ENCODE data around the gene LINC01488.

The LINC01488 gene

GRCh38 chr11:69445131-69445470 is 36.4 kb upstream of the LINC01488 start:
- DNase-seq (ENCODE audit: low spot score) = no peak

- no peak for DNase-seq (ENCODE audit: low spot score)
These were observed 35.4 kb upstream of the LINC01488 start for GRCh38 chr11:69446108-69446507.

DNA sequence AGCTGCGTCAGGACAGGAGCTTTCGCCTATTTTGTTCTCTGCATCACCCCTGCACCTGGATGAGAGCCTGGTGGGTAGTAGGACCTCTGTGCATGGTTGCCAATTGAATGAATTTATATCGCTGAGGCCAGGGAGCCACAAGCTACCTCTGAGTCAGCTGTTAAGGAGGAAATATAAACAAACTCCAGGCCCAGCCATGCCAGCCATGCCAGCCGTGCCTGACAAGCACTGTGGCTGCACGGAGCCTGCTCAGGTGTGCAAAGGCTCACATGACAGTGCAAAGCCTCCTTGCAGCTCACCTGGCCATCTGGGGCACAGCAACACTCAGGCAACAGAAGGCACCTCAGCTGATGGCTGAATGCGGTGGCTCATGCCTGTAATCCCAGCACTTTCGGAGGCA is 33.7 kb upstream of the LINC01488 start:
- no peak for DNase-seq (ENCODE audit: low spot score)

- no peak for DNase-seq (ENCODE audit: low spot score)
These were observed 32.8 kb upstream of the LINC01488 start for GRCh38 chr11:69448471-69449284.

- no peak for DNase-seq (ENCODE audit: low spot score)
These were observed 32.0 kb upstream of the LINC01488 start for GRCh38 chr11:69449320-69450063.

- DNase-seq (ENCODE audit: low spot score) = no peak
These were observed 31.2 kb upstream of the LINC01488 start for GRCh38 chr11:69450064-69450856.

- DNase-seq (ENCODE audit: low spot score) = no peak
These were observed 30.6 kb upstream of the LINC01488 start for GRCh38 chr11:69450857-69451220.

GRCh38 chr11:69451289-69451688 is 30.2 kb upstream of the LINC01488 start:
- DNase-seq (ENCODE audit: low spot score) = no peak

DNA sequence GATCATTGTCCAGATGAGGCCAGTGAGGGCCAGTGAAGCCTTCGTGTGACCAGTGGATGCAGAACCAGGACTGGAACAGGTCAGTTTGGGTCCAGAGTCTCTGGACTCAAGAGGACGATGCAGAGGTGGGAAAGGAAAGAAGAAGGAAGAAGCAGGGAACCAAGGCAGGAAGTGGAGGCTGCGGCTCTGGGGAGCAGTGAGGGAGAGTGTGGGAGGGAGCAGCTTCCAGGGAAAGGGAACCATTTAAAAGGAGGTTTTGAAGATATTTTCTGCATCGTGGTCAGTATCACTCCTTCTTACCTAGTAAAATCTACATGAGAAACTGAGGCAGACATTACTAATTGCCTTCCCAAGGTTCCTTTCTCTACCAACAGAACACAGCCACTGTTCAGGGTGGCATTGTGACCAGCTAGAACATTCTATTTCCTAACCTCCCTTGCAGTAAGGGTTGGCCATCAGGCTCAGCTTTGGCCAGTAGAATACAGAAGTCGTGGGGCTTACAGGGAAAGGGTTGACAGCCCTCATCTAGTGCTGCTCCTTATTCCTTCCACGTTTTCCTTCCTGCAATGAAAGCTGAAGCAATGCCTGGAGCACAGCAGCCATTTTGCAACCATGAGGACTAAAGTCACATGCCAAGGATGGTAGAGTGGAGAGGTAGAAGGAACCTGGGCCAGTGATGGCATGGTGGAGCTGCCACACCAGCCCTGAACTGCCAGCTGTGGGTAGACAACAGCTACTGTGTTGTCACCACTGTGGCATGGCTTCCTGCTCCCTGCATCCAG is 29.1 kb upstream of the LINC01488 start:
- no peak for DNase-seq (ENCODE audit: low spot score)

GRCh38 chr11:69453151-69453550 is 28.3 kb upstream of the LINC01488 start:
- no peak for DNase-seq (ENCODE audit: low spot score)

DNA sequence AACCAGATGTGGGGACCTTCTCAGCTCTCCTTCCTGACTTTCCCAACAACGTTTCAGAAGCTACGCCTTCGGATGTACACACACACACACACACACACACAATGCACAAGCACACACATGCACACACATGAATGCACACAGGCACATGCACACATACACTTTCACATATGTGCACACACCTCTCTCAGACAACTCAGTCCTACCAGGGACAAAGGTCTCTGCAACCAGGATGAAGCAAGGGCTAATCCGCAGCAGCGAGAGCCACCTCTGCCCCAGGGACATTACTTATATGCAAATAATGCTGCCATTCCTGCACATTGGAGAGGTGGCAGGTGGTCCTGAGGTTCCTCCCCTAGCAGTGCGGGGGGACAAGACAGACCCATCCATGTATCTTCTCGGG is 27.4 kb upstream of the LINC01488 start:
- DNase-seq (ENCODE audit: low spot score) = no peak

DNA sequence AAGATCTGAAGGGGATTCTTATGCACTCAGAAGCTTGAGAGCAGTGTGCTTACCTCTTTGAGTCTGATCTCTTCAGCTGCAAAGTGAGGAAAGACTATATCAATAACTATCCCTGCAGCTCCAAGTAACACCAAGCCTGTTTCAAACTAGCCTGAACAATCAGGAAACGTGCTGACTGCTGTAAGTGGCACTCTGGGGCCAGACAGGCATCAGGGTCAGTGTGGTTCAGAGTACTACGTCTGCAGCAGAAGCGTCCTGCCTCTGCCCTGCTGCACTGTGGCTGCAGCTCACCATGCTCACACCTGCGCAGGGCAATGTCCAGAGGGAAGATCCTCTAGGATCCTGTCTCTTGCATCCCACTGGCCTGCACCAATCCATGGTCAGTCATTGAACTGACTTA is 25.5 kb upstream of the LINC01488 start:
- no peak for DNase-seq (ENCODE audit: low spot score)

GRCh38 chr11:69456712-69457111 is 24.8 kb upstream of the LINC01488 start:
- no peak for DNase-seq (ENCODE audit: low spot score)

- DNase-seq (ENCODE audit: low spot score) = no peak
These were observed 21.5 kb upstream of the LINC01488 start for GRCh38 chr11:69459848-69460539.

- no peak for DNase-seq (ENCODE audit: low spot score)
These were observed 20.8 kb upstream of the LINC01488 start for GRCh38 chr11:69460540-69461257.

- DNase-seq (ENCODE audit: low spot score) = no peak
These were observed 20.0 kb upstream of the LINC01488 start for GRCh38 chr11:69461272-69461962.

GRCh38 chr11:69462106-69462951 is 19.1 kb upstream of the LINC01488 start:
- DNase-seq (ENCODE audit: low spot score) = no peak

DNA sequence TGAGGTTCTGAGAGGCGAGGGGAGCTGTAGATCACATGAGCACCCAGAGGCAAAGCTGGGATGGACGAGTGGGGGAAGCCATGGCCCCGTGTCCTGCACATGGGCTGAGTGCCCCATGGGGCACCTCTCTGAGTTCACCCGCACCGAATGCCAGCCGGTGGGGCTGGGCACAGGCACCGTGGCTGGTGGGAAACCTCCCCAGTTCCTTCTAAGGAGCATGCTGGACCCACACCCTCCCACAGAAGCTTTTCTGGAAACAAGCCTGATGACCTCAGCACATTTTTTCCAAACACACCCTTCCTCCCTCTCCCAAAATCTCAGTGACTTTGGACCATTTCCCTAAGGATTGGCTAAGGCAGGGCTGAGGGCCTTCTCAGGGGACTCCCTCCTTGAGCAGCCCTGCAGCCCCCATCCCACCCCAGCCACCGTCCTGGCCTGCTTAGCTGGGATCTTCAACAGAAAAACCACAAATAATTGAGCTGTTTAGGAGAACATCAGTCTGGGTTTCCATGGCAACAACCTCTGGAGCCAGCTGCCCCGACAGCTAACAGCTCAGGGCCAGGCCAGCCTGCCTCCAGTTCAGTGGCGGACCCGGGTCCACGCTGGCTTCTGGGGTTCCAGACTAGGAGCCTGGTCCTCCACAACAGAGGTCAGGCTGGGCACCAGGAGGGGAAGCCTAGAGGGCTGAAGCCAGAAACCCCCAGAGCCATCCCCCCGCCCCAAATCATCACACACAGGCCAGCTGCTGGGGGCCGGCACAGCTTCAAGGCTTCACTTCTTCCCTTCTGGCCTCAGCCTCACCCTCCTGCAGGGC is 18.1 kb upstream of the LINC01488 start:
- DNase-seq (ENCODE audit: low spot score) = no peak

Measured in activated CD4-positive, alpha-beta T cell treated with anti-CD3 and anti-CD28 coated beads, Interleukin-2, Interleukin-4, amounts not matched to agents 100 ng/mL and 50 ng/mL, durations not matched to agents 16 hours and 8 hours (primary cell).